ENCODE data around the gene ADRB2. TPM values are rescaled to one million over a fixed set of nuclear protein-coding genes. Genes with fewer than 3 reads are reported as not detected.
A peak's percentile ranks its signal among the peaks of the same experiment; 100 is the strongest.

ADRB2 gene
- total RNA-seq, 2 experiments from 2014 or later, result 0.81 to 0.98 TPM

DNA sequence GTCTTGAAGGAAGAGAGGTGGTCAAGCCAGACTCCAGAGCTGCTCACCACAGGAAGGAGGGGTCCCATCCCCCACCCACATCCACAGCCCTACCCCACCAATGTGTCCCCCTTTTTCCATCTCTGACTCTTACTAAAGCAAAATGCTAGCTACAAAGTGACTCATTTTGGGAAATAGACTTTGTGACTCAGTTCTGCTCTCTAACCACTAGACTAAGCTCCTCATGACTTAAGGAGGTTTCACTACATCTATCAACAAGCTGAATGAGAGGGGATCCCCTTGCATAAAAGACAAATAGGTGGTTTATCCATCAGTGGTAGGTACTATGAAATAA lies 35.1 kb upstream of the ADRB2 start:
- peak overlapping the region; percentile 39 for H3K27ac Mint-ChIP-seq
- H3K27me3 Mint-ChIP-seq, result peaks cover 36% of the 10 kb centered on the region
- DNase-seq (peak; percentile 76), ATAC-seq (peak; percentile 91)
- peaks cover 34% of the 10 kb centered on the region for H3K4me1 Mint-ChIP-seq (ENCODE audit: low read depth)
- POLR2A ChIA-PET, result interaction anchor here (0.7 to 1.8 kb wide), 10 partner anchors 9 to 205 kb away, joined by 3 to 9 read pairs (median 4); partner anchors contain the start of gene ADRB2
- TF ChIP-seq, protein P1, sequence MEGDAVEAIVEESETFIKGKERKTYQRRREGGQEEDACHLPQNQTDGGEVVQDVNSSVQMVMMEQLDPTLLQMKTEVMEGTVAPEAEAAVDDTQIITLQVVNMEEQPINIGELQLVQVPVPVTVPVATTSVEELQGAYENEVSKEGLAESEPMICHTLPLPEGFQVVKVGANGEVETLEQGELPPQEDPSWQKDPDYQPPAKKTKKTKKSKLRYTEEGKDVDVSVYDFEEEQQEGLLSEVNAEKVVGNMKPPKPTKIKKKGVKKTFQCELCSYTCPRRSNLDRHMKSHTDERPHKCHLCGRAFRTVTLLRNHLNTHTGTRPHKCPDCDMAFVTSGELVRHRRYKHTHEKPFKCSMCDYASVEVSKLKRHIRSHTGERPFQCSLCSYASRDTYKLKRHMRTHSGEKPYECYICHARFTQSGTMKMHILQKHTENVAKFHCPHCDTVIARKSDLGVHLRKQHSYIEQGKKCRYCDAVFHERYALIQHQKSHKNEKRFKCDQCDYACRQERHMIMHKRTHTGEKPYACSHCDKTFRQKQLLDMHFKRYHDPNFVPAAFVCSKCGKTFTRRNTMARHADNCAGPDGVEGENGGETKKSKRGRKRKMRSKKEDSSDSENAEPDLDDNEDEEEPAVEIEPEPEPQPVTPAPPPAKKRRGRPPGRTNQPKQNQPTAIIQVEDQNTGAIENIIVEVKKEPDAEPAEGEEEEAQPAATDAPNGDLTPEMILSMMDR (IDR thresholded peaks at IDR 0.05), result no peak
- no peaks in the 10 kb centered on the region for H3K9me3 Mint-ChIP-seq
- H3K36me3 Mint-ChIP-seq (ENCODE audit: low read depth), result no peaks in the 10 kb centered on the region
- intact Hi-C loops (cut with micrococcal nuclease), result loop anchor here (1.0 to 5.0 kb wide), 2 partner anchors 12 to 36 kb away; partner anchors contain the start of gene ADRB2
- CTCF ChIA-PET, result interaction anchor here (0.9 to 4.9 kb wide), 11 partner anchors 11 to 191 kb away, joined by 3 to 20 read pairs (median 4); no protein-coding TSS in a partner anchor
- no peak overlapping the region for H3K4me3 Mint-ChIP-seq

DNA sequence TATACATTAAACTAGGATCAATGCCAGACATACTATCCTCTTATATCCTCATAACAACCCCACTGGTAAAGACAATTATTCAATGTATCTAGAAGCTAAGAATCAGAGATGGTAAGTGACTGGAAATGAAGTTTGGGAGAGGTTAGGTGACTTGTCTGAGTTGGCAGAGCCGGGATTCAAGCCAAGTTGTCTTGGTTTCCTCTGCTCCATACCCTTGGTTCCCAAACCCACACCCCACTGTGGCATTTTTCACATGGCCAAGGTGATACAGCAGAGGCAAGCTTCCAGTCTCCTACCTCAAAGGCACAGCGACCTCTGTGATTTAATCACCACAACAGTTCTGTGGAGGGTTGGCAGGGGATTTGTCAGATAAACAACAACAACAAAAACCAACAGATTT lies 34.7 kb upstream of the ADRB2 start:
- H3K27ac Mint-ChIP-seq, result peak overlapping the region; percentile 39
- peaks cover 34% of the 10 kb centered on the region for H3K4me1 Mint-ChIP-seq (ENCODE audit: low read depth)
- POLR2A ChIA-PET, result interaction anchor here (0.7 to 1.8 kb wide), 10 partner anchors 8 to 204 kb away, joined by 3 to 9 read pairs (median 4); partner anchors contain the start of gene ADRB2
- TF ChIP-seq, protein P1 (IDR thresholded peaks at IDR 0.05), result no peak
- H3K9me3 Mint-ChIP-seq, result no peaks in the 10 kb centered on the region
- H3K36me3 Mint-ChIP-seq (ENCODE audit: low read depth), result no peaks in the 10 kb centered on the region
- ATAC-seq, result peak; percentile 1
- H3K4me3 Mint-ChIP-seq, result no peak overlapping the region
- no peak for DNase-seq
- intact Hi-C loops (cut with micrococcal nuclease), result loop anchor here (1.0 to 5.0 kb wide), 2 partner anchors 12 to 36 kb away; partner anchors contain the start of gene ADRB2
- H3K27me3 Mint-ChIP-seq, result peaks cover 34% of the 10 kb centered on the region
- CTCF ChIA-PET, result interaction anchor here (0.9 to 4.9 kb wide), 12 partner anchors 11 to 191 kb away, joined by 3 to 20 read pairs (median 4); no protein-coding TSS in a partner anchor

DNA sequence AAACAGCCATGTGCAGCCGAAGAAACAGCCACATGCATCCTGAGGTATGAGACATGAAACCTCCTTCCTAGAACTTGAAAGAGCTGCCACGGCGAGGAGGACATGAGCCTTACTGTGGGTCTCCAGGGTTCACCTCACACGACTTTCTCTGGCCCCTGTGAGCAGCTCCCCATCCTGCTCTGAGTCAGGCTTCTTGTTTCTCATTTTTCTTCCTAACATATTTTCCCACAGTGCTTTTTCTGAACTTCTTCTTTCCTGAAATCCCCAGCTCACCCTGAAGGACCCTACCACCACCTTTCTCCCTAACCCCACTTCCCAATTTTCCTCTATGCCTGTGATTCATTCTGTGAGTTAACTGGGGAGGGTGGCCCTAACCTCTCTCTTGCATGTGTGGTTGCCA lies 33.7 kb upstream of the ADRB2 start:
- H3K4me3 Mint-ChIP-seq, result no peak overlapping the region
- H3K4me1 Mint-ChIP-seq (ENCODE audit: low read depth), result peaks cover 34% of the 10 kb centered on the region
- peaks cover 33% of the 10 kb centered on the region for H3K27me3 Mint-ChIP-seq
- ATAC-seq (peak; percentile 13), DNase-seq (peak; percentile 23)
- intact Hi-C loops (cut with micrococcal nuclease), result loop anchor here (5.0 kb wide), 1 partner anchor 35 kb away; the partner anchor contains the start of gene ADRB2
- CTCF ChIA-PET, result interaction anchor here (0.9 to 4.9 kb wide), 4 partner anchors 28 to 165 kb away, joined by 4 to 20 read pairs (median 4); no protein-coding TSS in a partner anchor
- POLR2A ChIA-PET, result interaction anchor here (1.8 kb wide), 1 partner anchor 11 kb away, joined by 7 read pairs; no protein-coding TSS in a partner anchor
- no peaks in the 10 kb centered on the region for H3K36me3 Mint-ChIP-seq (ENCODE audit: low read depth)
- H3K9me3 Mint-ChIP-seq, result no peaks in the 10 kb centered on the region
- no peak overlapping the region for H3K27ac Mint-ChIP-seq
- TF ChIP-seq, protein P1 (IDR thresholded peaks at IDR 0.05), result no peak

DNA sequence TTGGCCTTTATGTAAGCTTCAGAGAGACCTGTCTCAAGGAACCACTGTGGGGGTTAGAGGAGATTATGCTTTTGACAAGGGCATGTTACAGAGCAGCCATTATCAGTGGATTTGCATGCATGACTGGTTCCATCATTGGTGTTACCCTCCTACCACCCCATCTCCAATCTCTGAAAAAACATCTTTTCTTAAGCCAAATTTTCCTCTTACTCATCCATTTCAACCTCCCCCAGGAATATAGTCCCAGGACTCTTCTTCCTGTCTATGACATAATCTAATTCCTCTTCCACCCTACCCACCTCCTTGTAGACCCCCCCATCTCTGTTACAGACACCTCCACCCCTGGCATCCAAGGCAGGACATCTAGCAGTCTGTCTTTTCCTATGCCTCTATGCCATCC lies 33.1 kb upstream of the ADRB2 start:
- peaks cover 33% of the 10 kb centered on the region for H3K27me3 Mint-ChIP-seq
- POLR2A ChIA-PET, result interaction anchor here (1.8 kb wide), 1 partner anchor 11 kb away, joined by 7 read pairs; no protein-coding TSS in a partner anchor
- no peak overlapping the region for H3K4me3 Mint-ChIP-seq
- no peak overlapping the region for H3K27ac Mint-ChIP-seq
- intact Hi-C loops (cut with micrococcal nuclease), result loop anchor here (5.0 kb wide), 1 partner anchor 34 kb away; the partner anchor contains the start of gene ADRB2
- CTCF ChIA-PET, result interaction anchor here (1.4 to 1.7 kb wide), 1 partner anchor 28 kb away, joined by 4 to 10 read pairs; no protein-coding TSS in a partner anchor
- TF ChIP-seq, protein P1 (IDR thresholded peaks at IDR 0.05), result no peak
- no peaks in the 10 kb centered on the region for H3K9me3 Mint-ChIP-seq
- no peak for ATAC-seq
- H3K36me3 Mint-ChIP-seq (ENCODE audit: low read depth), result no peaks in the 10 kb centered on the region
- DNase-seq, result no peak
- peaks cover 34% of the 10 kb centered on the region for H3K4me1 Mint-ChIP-seq (ENCODE audit: low read depth)

DNA sequence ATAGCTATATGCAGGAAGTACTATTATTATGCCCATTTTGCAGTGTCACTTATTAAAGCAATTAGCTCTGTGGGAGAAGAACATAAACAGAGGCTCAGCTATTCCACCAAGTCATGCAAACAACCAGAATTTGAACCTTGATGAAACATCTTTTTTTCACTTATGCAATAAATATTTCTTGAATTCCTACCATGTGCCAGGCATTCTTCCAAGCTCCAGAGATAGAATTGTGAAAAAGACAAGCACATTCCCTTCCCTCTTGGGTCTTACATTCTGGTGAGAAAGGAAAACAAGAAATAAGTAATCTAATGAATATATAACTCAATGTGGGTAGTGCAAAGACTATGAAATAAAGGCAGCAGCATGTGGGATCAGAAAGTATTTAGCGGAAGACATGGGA lies 32.1 kb upstream of the ADRB2 start:
- intact Hi-C loops (cut with micrococcal nuclease), result loop anchor here (5.0 kb wide), 1 partner anchor 33 kb away; the partner anchor contains the start of gene ADRB2
- H3K4me3 Mint-ChIP-seq, result no peak overlapping the region
- ChIA-PET CTCF (interaction anchor here (1.1 to 1.7 kb wide), 2 partner anchors 27 to 241 kb away, joined by 5 to 10 read pairs; no protein-coding TSS in a partner anchor), POLR2A (interaction anchor here (0.8 kb wide), 1 partner anchor 32 kb away, joined by 3 read pairs; the partner anchor contains the start of gene ADRB2)
- no peak for DNase-seq
- no peaks in the 10 kb centered on the region for H3K9me3 Mint-ChIP-seq
- no peak overlapping the region for H3K27ac Mint-ChIP-seq
- TF ChIP-seq, protein P1 (IDR thresholded peaks at IDR 0.05), result no peak
- no peaks in the 10 kb centered on the region for H3K36me3 Mint-ChIP-seq (ENCODE audit: low read depth)
- peaks cover 28% of the 10 kb centered on the region for H3K27me3 Mint-ChIP-seq
- peaks cover 37% of the 10 kb centered on the region for H3K4me1 Mint-ChIP-seq (ENCODE audit: low read depth)
- ATAC-seq, result no peak
